HG02623 (cell line): Measurements from ENCODE around the gene TRIM28.
"Not testable (repeated sequence)": the region's sequence is repeated elsewhere in the genome, so short reads cannot be mapped to it uniquely, and the experiment has no call there.

ENCODE experiments used
- ATAC-seq: cut with Tn5 transposase; IDR thresholded peaks from one replicate; pipeline ENCODE4 v1.9.1; 2021; ENCODE audit warnings: moderate library complexity; ENCODE audit not compliant: unreplicated experiment

Gene TRIM28

DNA sequence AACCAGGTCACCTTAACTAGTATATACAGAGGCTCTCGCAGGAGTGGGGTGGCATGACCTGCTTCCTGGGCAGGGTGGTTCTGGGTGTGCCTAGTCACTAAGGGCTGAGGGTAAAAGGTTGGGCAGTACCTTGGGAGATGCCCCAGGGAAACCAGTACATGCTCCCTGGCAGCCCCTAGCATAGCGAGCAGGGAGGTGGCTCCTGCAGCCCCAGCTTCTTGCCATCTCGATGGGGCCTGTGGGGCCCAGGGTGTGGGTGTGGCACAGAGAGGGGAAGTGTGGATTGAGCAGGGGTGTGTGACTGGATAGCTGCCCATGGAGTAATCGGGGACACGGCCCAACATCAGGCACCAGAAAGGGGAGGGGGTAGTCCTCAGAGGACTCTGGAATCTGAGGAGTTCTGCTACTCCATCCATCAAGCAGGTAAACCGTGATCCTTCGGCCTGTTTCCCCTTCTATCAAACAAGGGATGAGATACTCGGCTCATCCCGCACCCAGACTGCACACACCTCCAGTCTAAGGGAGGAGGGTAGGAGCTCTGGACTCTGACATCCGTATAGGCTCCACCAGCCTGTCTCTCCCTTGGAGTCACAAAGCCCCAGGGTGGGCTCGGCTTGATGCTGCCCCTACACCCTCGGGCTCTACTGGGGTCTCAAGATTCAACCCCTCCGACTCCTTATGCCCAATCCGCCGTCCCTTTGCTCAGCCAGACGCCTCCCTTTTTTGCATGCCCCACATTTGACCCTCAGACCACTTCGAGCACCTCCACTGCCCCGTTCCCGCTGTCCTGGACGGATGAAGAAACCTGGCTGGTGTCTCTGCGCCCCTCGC is 25.4 kb upstream of the TRIM28 start:
- no peak for ATAC-seq

DNA sequence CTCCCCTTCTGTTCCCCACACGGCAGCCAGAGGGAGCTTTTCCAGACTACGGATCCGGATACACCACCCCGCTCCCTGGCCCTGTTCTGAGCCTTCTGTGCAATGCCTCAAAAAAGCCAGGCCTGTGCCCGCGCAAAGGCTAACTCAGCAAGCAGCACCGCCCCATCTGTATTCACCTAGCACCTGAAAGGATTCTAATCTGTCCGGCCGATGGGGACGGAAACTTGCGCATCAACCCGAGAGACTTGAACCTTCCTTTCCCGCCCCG is 24.8 kb upstream of the TRIM28 start:
- ATAC-seq = peak; percentile 4

DNA sequence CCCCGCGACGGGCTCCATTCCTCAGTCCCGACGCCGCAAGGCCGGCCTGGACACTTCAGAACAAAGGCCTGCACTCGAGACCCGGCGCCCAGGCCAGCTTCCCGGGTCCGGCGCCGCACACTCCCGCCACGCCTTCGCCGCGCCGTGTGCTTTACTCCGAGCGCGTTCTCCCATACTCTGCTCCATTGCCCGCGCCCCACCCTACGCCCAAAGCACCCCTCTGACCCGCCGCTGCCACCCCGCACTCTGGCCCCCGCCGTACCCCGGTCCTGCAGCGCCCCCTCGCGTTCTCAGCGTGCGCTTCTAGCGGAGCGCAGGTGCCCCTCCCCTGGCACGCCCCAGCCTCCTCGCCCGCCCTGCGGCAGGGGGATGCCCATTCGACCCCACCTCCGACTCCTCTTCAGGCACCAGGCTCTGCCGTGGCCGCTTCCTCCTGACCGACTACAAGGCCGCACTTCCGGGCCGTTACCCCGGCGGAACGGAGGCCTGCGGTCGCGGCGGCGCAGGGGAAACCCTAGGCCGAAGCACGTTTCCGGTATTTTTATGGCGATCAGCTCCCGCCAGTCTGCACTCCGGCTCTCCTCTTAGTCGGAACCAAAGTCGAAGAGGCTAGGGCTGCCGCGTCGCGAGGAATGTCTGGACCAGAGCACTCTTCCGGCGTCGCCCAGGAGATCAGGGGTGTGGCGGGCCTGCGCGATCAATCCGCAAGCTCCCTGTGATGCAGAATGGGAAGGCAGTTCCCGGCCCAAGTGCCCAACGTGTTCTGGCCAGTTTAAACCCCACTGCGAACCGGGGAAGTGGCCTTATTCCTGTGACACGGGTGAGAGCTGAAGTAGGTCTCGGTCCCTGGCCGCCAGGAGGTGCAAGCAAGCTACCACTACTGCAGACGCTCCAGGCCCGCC is 24.3 kb upstream of the TRIM28 start, which contains the start of gene ZBTB45:
Gene ZBTB45, minus strand, starts transcription at position 456 of the 902 bp plus-strand sequence. CDS start 2,137 bp downstream, outside the sequence.
- ATAC-seq = peak; percentile 71

DNA sequence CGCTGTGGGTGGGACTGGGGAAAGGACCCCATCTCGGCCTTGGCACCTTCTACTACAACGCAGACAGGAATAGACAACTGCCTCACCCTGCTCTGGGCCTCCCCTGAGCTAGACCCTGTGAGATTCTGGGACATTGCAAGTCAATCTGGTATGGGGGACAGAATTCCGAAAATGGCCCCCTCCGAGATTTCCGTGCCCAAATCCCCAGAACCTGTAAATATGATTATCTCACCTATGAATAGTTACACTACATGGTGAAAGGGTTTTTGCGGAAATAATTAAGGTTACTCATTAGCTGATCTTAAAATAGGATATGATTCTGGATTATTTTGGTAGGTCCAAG is 23.6 kb upstream of the TRIM28 start:
- ATAC-seq = no peak

- ATAC-seq = no peak
These were observed 22.2 kb upstream of the TRIM28 start for GRCh38 chr19:58521651-58522050.

- ATAC-seq = no peak
These were observed 21.2 kb upstream of the TRIM28 start for GRCh38 chr19:58522709-58523108.

- no peak for ATAC-seq
These were observed 14.5 kb upstream of the TRIM28 start for GRCh38 chr19:58529405-58529804.

DNA sequence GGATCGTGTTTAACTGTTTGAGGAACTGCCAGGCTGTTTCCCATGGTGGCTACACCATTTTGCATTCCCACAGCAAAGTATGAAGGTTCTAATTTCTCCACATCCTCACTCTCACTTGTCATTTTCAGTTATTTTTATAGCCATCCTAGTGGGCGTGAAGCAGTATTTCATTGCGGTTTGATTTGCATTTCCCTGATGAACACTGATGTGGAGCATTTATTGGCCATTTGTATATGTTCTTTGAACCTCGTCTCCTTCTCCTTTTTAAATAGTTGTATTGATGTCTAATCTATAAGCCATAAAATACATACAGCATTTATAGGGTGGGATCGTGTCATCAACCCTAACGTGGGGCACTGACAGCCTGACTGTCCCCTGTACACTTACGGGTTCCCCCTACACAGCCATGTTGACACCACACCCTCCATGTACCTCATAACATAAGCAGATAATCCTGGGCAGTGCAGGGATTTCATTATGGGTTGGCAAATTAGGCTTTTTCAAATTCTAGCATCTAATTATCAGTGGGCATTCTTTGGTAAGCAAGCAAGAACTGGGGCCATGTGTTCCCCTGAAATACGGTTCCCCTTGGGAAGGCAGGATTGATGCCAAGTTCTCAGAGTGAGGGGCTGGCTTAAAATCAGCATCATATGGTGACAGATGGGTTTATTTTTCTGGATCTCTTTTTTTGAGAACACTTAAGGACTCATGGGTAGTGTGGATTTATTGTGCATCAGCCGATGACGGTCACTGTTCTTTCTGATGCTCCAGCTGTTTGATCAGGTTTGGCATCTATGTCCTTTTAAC is 12.6 kb upstream of the TRIM28 start:
- ATAC-seq = no peak

DNA sequence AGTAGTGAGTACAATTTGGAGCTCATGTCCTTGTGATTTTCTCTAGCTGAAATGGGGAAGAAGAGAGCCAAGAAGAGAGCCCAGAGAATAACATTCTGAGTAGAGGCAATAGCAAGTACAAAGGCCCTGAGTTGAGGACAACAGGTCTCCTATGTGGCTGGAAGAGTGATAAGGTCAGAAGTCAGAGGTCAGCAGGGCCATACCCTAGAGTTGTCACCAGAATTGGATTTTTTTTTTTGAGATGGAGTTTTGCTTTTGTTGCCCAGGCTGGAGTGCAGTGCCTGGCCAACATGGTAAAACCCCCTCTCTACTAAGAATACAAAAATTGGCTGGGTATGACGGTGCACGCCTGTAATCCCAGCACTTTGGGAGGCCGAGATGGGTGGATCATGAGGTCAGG is 8.0 kb upstream of the TRIM28 start:
- no peak for ATAC-seq

DNA sequence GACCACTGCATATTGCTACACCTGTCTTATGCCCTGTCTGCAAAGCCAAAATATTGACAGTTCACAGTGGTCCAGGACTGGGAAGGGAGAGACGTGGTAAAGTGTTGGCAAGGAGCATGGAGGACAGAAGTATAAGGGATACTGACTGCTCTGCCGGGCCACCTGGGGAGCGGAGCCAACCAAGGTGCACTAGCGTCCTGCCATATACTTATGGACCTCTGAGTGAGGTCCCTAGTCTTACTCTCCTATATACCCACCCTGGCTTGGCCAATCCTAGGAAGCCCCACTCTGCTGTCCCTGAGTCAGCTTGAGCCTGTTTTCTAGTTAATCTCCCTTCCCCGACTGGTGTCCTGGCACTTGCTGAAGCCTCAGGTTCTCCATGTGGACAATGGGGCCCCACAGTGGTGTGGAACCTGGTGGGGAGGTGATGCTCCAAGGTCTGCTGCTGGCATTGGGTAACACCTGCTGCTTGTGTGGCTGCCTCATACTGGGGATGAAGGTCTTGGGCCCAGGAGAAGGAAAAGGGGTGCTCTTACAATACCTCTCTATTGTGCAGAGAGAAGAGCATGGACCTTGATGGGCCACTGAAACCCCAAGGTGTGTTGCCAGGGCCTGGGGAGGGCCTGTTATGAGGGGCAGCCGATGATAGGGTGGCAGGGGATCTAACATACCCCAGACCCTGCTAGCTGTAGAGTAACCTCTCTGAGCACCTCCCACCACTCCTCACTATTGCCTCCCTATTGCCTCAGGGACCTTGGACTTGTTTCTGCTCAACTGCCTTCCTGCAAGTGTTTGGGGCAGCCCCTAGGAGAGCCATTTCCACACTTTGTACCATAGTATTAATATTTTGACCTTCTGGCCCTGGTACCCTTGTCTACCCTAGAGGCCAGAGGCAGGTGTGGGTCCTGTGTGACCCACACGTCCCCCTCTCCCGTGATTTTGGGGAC is 6.7 kb upstream of the TRIM28 start:
- no peak for ATAC-seq

DNA sequence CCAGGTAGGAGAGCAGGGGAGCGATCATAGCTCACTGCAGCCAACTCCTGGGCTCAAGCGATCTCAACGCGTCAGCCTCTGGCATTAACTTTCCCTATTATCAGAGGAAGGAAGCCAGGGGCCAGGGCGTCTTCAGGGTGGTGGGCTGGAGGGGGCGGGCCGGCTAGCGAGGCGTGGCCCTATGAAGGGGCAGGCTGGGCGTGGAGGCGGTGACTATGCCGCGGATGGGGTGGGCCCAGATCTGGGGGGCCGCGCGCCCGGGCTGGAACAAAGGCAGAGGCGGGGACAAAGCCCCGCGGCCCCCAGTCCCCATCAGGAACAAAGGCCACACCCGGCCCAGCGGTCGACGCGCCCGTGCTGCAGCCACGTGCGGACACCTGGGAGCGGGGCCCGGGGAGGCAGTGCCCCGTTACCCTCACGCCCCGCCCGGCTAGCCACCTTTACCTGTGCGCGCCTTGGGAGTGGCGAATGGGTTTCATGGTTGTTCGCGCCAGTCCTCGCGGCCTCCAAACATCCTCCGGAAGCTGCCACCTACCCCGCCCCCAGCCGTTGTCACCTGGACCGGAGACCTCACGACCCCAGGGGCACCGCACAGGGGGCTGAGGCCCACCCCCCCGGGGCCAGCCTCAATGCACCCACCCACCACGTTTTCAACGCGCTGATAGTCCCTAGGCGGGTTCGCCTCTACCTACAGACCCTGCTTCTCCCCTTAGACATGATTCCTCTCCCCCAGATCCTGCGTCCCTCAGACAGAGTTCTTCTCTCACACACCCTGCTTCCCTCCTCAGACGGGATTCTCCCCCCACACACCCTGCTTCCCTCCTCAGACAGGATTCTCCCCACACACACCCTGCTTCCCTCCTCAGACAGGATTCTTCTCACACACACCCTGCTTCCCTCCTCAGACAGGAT is 5.4 kb upstream of the TRIM28 start:
- ATAC-seq = no peak

DNA sequence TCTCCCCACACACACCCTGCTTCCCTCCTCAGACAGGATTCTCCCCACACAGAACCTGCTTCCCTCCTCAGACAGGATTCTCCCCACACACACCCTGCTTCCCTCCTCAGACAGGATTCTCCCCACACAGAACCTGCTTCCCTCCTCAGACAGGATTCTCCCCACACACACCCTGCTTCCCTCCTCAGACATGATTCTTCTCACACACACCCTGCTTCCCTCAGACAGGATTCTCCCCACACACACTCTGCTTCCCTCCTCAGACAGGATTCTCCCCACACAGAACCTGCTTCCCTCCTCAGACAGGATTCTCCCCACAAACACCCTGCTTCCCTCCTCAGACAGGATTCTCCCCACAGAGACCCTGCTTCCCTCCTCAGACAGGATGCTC is 4.7 kb upstream of the TRIM28 start:
- ATAC-seq = not testable (repeated sequence)

DNA sequence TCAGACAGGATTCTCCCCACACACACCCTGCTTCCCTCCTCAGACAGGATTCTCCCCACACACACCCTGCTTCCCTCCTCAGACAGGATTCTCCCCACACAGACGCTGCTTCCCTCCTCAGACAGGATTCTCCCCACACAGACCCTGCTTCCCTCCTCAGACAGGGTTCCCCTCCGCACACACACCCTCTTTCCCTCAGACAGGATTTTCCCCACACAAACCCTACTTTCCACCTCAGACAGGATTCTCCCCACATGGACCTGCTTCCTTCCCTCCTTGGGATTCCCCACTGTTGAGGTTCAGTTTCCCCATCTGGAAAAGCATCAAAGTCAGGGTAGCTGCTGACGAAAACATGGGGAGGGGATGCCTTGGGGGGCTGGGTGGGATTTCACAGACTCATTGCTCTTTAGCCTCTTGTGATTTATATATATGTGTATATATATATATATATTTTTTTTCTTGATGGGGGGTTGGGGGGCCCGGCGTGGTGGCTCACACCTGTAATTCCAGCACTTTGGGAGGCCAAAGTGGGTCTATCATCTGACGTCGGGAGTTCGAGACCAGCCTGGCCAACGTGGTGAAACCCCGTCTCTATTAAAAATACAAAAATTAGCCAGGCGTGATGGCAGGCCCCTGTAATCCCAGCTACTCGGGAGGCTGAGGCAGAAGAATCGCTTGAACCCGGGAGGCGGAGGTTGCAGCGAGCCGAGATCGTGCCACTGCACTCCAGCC is 1.1 kb upstream of the TRIM28 start:
- ATAC-seq = not testable (repeated sequence)

DNA sequence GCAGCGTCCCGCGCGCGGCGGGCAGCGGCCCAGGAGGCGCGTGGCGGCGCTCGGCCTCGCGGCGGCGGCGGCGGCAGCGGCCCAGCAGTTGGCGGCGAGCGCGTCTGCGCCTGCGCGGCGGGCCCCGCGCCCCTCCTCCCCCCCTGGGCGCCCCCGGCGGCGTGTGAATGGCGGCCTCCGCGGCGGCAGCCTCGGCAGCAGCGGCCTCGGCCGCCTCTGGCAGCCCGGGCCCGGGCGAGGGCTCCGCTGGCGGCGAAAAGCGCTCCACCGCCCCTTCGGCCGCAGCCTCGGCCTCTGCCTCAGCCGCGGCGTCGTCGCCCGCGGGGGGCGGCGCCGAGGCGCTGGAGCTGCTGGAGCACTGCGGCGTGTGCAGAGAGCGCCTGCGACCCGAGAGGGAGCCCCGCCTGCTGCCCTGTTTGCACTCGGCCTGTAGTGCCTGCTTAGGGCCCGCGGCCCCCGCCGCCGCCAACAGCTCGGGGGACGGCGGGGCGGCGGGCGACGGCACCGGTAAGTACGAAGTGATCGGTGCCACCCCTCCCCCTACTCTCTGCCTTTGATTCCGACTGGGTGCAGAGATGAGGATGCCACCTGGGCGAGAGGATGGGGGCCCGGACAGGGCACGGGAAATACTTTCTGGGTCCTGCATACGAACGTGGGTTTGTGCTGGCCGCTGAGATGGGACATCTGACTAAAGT is 874 bp downstream of the TRIM28 start:
- peak; percentile 49 for ATAC-seq

DNA sequence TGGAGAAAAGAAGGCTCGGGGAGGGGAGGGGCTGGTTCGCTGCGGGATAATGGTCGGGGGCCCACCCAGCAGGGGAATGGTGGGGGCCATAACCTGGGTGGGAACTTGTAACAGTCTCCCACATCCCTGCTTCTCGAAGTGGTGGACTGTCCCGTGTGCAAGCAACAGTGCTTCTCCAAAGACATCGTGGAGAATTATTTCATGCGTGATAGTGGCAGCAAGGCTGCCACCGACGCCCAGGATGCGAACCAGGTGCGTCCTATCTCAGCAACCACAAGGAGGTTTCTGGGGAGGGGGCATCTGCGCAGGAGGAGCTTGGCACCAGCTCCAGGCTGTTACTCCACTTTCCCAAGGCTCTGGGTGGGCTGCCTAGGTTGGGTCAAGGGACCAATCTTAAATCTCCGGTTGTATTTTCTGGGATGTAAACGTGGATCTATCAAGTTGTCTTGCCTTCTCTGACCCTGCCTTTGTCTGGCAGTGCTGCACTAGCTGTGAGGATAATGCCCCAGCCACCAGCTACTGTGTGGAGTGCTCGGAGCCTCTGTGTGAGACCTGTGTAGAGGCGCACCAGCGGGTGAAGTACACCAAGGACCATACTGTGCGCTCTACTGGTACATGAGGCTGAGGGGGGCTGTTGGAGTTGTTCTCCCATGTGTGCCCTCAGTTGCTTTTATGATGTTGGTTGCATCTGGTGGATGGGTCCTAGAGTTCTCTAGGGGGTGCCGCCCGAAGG is 1.6 kb downstream of the TRIM28 start:
- no peak for ATAC-seq

DNA sequence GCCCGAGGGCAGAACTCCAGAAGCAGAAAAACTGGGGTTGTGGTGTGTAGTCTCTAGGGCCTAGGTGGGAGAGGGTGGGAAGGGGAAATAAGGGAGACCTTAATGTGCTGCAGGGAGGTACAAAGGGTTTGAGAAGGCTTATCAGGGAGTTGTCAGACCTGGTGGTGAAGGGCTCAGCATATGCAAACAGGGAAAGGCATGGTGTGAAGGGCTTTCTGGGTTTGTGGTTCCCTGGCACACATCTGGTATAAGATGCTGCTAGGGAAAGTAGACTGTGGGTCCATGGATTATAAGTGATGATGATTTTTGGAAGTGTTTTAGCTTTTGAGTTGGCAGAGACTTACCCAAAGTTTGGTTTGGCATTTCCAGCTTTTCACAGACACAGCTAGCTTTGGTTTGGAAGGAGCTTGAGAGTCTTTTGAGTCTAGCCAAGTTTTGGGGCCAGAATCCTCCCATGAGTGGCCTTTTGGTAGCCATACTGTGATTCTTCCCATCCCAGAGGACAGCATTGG is 2.2 kb downstream of the TRIM28 start:
- ATAC-seq = no peak
